ENCODE results near the gene CDCA7.

The CDCA7 gene

GRCh38 chr2:173386738-173387065, 32.0 kb downstream of the CDCA7 start:
- H3K9ac ChIP-seq (ENCODE audit: low read length in 5 of 5), result no peak overlapping the region
- peaks cover 0 to 4% (median 0%) of the 10 kb centered on the region in 5 donors for H3K27me3 ChIP-seq (ENCODE audit: control insufficient read depth in 5 of 5, insufficient read depth in 4 of 5, low read length in 5 of 5)
- no peak overlapping the region for H3K27ac ChIP-seq (ENCODE audit: low read depth, low read length)
- H3K36me3 ChIP-seq (ENCODE audit: control insufficient read depth in 5 of 5, insufficient read depth in 5 of 5, low read length in 5 of 5), result no peaks in the 10 kb centered on the region
- peaks cover 0 to 7% (median 4%) of the 10 kb centered on the region in 5 donors for H3K9me3 ChIP-seq (ENCODE audit: control insufficient read depth in 5 of 5, low read length in 5 of 5)
- H3K4me3 ChIP-seq (ENCODE audit: low read depth in 1 of 5, low read length in 5 of 5), result no peak overlapping the region
- no peaks in the 10 kb centered on the region for H3K4me1 ChIP-seq (ENCODE audit: control insufficient read depth in 5 of 5, insufficient read depth in 5 of 5, low read length in 5 of 5)

- Histone ChIP-seq H3K9ac (ENCODE audit: low read length in 5 of 5) (no peak overlapping the region), H3K4me3 (ENCODE audit: low read depth in 1 of 5, low read length in 5 of 5) (no peak overlapping the region), H3K9me3 (ENCODE audit: control insufficient read depth in 5 of 5, low read length in 5 of 5) (peaks cover 0 to 7% (median 4%) of the 10 kb centered on the region in 5 donors), H3K4me1 (ENCODE audit: control insufficient read depth in 5 of 5, insufficient read depth in 5 of 5, low read length in 5 of 5) (no peaks in the 10 kb centered on the region), H3K27me3 (ENCODE audit: control insufficient read depth in 5 of 5, insufficient read depth in 4 of 5, low read length in 5 of 5) (peaks cover 0 to 4% (median 0%) of the 10 kb centered on the region in 5 donors), H3K27ac (ENCODE audit: low read depth, low read length) (no peak overlapping the region), H3K36me3 (ENCODE audit: control insufficient read depth in 5 of 5, insufficient read depth in 5 of 5, low read length in 5 of 5) (no peaks in the 10 kb centered on the region)
These were observed 32.4 kb downstream of the CDCA7 start for GRCh38 chr2:173387079-173387478.

- no peaks in the 10 kb centered on the region for H3K36me3 ChIP-seq (ENCODE audit: control insufficient read depth in 5 of 5, insufficient read depth in 5 of 5, low read length in 5 of 5)
These were observed 33.0 kb downstream of the CDCA7 start for GRCh38 chr2:173387660-173388059.

GRCh38 chr2:173388795-173389194, 34.1 kb downstream of the CDCA7 start:
- no peak overlapping the region for H3K9ac ChIP-seq (ENCODE audit: low read length in 5 of 5)
- H3K27me3 ChIP-seq (ENCODE audit: control insufficient read depth in 5 of 5, insufficient read depth in 4 of 5, low read length in 5 of 5), result peaks cover 0 to 4% (median 0%) of the 10 kb centered on the region in 5 donors
- H3K36me3 ChIP-seq (ENCODE audit: control insufficient read depth in 5 of 5, insufficient read depth in 5 of 5, low read length in 5 of 5), result no peaks in the 10 kb centered on the region
- H3K27ac ChIP-seq (ENCODE audit: low read depth, low read length), result no peak overlapping the region
- H3K4me1 ChIP-seq (ENCODE audit: control insufficient read depth in 5 of 5, insufficient read depth in 5 of 5, low read length in 5 of 5), result no peaks in the 10 kb centered on the region
- H3K4me3 ChIP-seq (ENCODE audit: low read depth in 1 of 5, low read length in 5 of 5), result no peak overlapping the region
- H3K9me3 ChIP-seq (ENCODE audit: control insufficient read depth in 5 of 5, low read length in 5 of 5), result peaks cover 0 to 7% (median 4%) of the 10 kb centered on the region in 5 donors

More at GRCh38 chr2:173387660-173388059, 33.0 kb downstream of the CDCA7 start:
- Histone ChIP-seq H3K9me3 (ENCODE audit: control insufficient read depth in 5 of 5, low read length in 5 of 5) (peaks cover 0 to 7% (median 4%) of the 10 kb centered on the region in 5 donors), H3K4me1 (ENCODE audit: control insufficient read depth in 5 of 5, insufficient read depth in 5 of 5, low read length in 5 of 5) (no peaks in the 10 kb centered on the region), H3K27ac (ENCODE audit: low read depth, low read length) (no peak overlapping the region), H3K4me3 (ENCODE audit: low read depth in 1 of 5, low read length in 5 of 5) (no peak overlapping the region), H3K9ac (ENCODE audit: low read length in 5 of 5) (no peak overlapping the region), H3K27me3 (ENCODE audit: control insufficient read depth in 5 of 5, insufficient read depth in 4 of 5, low read length in 5 of 5) (peaks cover 0 to 4% (median 0%) of the 10 kb centered on the region in 5 donors)

- H3K4me1 ChIP-seq (ENCODE audit: control insufficient read depth in 5 of 5, insufficient read depth in 5 of 5, low read length in 5 of 5), result no peaks in the 10 kb centered on the region
- no peak overlapping the region for H3K9ac ChIP-seq (ENCODE audit: low read length in 5 of 5)
- peaks cover 0 to 2% (median 0%) of the 10 kb centered on the region in 5 donors for H3K9me3 ChIP-seq (ENCODE audit: control insufficient read depth in 5 of 5, low read length in 5 of 5)
- H3K27ac ChIP-seq (ENCODE audit: low read depth, low read length), result no peak overlapping the region
- no peaks in the 10 kb centered on the region for H3K36me3 ChIP-seq (ENCODE audit: control insufficient read depth in 5 of 5, insufficient read depth in 5 of 5, low read length in 5 of 5)
- peaks cover 0 to 4% (median 0%) of the 10 kb centered on the region in 5 donors for H3K27me3 ChIP-seq (ENCODE audit: control insufficient read depth in 5 of 5, insufficient read depth in 4 of 5, low read length in 5 of 5)
- no peak overlapping the region for H3K4me3 ChIP-seq (ENCODE audit: low read depth in 1 of 5, low read length in 5 of 5)
These were observed 35.4 kb downstream of the CDCA7 start for GRCh38 chr2:173390036-173390435.

- no peaks in the 10 kb centered on the region for H3K9me3 ChIP-seq (ENCODE audit: control insufficient read depth in 5 of 5, low read length in 5 of 5)
- no peak overlapping the region for H3K9ac ChIP-seq (ENCODE audit: low read length in 5 of 5)
- no peaks in the 10 kb centered on the region for H3K4me1 ChIP-seq (ENCODE audit: control insufficient read depth in 5 of 5, insufficient read depth in 5 of 5, low read length in 5 of 5)
- no peaks in the 10 kb centered on the region for H3K36me3 ChIP-seq (ENCODE audit: control insufficient read depth in 5 of 5, insufficient read depth in 5 of 5, low read length in 5 of 5)
- peaks cover 0 to 12% (median 3%) of the 10 kb centered on the region in 5 donors for H3K27me3 ChIP-seq (ENCODE audit: control insufficient read depth in 5 of 5, insufficient read depth in 4 of 5, low read length in 5 of 5)
- no peak overlapping the region for H3K4me3 ChIP-seq (ENCODE audit: low read depth in 1 of 5, low read length in 5 of 5)
- no peak overlapping the region for H3K27ac ChIP-seq (ENCODE audit: low read depth, low read length)
These were observed 38.1 kb downstream of the CDCA7 start for GRCh38 chr2:173392731-173393130.

GRCh38 chr2:173393186-173393585, 38.5 kb downstream of the CDCA7 start:
- Histone ChIP-seq H3K27ac (ENCODE audit: low read depth, low read length) (no peak overlapping the region), H3K36me3 (ENCODE audit: control insufficient read depth in 5 of 5, insufficient read depth in 5 of 5, low read length in 5 of 5) (no peaks in the 10 kb centered on the region), H3K27me3 (ENCODE audit: control insufficient read depth in 5 of 5, insufficient read depth in 4 of 5, low read length in 5 of 5) (peaks cover 0 to 12% (median 3%) of the 10 kb centered on the region in 5 donors), H3K9me3 (ENCODE audit: control insufficient read depth in 5 of 5, low read length in 5 of 5) (no peaks in the 10 kb centered on the region), H3K9ac (ENCODE audit: low read length in 5 of 5) (no peak overlapping the region), H3K4me1 (ENCODE audit: control insufficient read depth in 5 of 5, insufficient read depth in 5 of 5, low read length in 5 of 5) (no peaks in the 10 kb centered on the region), H3K4me3 (ENCODE audit: low read depth in 1 of 5, low read length in 5 of 5) (no peak overlapping the region)

- Histone ChIP-seq H3K9ac (ENCODE audit: low read length in 5 of 5) (no peak overlapping the region), H3K27ac (ENCODE audit: low read depth, low read length) (no peak overlapping the region), H3K9me3 (ENCODE audit: control insufficient read depth in 5 of 5, low read length in 5 of 5) (no peaks in the 10 kb centered on the region), H3K27me3 (ENCODE audit: control insufficient read depth in 5 of 5, insufficient read depth in 4 of 5, low read length in 5 of 5) (peaks cover 0 to 12% (median 3%) of the 10 kb centered on the region in 5 donors), H3K4me1 (ENCODE audit: control insufficient read depth in 5 of 5, insufficient read depth in 5 of 5, low read length in 5 of 5) (no peaks in the 10 kb centered on the region), H3K4me3 (ENCODE audit: low read depth in 1 of 5, low read length in 5 of 5) (no peak overlapping the region), H3K36me3 (ENCODE audit: control insufficient read depth in 5 of 5, insufficient read depth in 5 of 5, low read length in 5 of 5) (no peaks in the 10 kb centered on the region)
These were observed 39.0 kb downstream of the CDCA7 start for GRCh38 chr2:173393636-173394035.

GRCh38 chr2:173394091-173394974, 39.7 kb downstream of the CDCA7 start:
- no peaks in the 10 kb centered on the region for H3K36me3 ChIP-seq (ENCODE audit: control insufficient read depth in 5 of 5, insufficient read depth in 5 of 5, low read length in 5 of 5)
- H3K9me3 ChIP-seq (ENCODE audit: control insufficient read depth in 5 of 5, low read length in 5 of 5), result no peaks in the 10 kb centered on the region
- H3K27me3 ChIP-seq (ENCODE audit: control insufficient read depth in 5 of 5, insufficient read depth in 4 of 5, low read length in 5 of 5), result peaks cover 0 to 17% (median 6%) of the 10 kb centered on the region in 5 donors
- no peak overlapping the region for H3K9ac ChIP-seq (ENCODE audit: low read length in 5 of 5)
- no peak overlapping the region for H3K4me3 ChIP-seq (ENCODE audit: low read depth in 1 of 5, low read length in 5 of 5)
- no peaks in the 10 kb centered on the region for H3K4me1 ChIP-seq (ENCODE audit: control insufficient read depth in 5 of 5, insufficient read depth in 5 of 5, low read length in 5 of 5)
- H3K27ac ChIP-seq (ENCODE audit: low read depth, low read length), result no peak overlapping the region

- Histone ChIP-seq H3K27ac (ENCODE audit: low read depth, low read length) (no peak overlapping the region), H3K9me3 (ENCODE audit: control insufficient read depth in 5 of 5, low read length in 5 of 5) (no peaks in the 10 kb centered on the region), H3K4me3 (ENCODE audit: low read depth in 1 of 5, low read length in 5 of 5) (no peak overlapping the region), H3K9ac (ENCODE audit: low read length in 5 of 5) (no peak overlapping the region), H3K36me3 (ENCODE audit: control insufficient read depth in 5 of 5, insufficient read depth in 5 of 5, low read length in 5 of 5) (no peaks in the 10 kb centered on the region), H3K4me1 (ENCODE audit: control insufficient read depth in 5 of 5, insufficient read depth in 5 of 5, low read length in 5 of 5) (no peaks in the 10 kb centered on the region), H3K27me3 (ENCODE audit: control insufficient read depth in 5 of 5, insufficient read depth in 4 of 5, low read length in 5 of 5) (peaks cover 7 to 30% (median 11%) of the 10 kb centered on the region in 5 donors)
These were observed 41.1 kb downstream of the CDCA7 start for GRCh38 chr2:173395567-173396351.
